HG03095 (cell line): ENCODE data around the gene TOPBP1.

Experiments used
- ATAC-seq: cut with Tn5 transposase; IDR thresholded peaks from one replicate; pipeline ENCODE4 v1.9.1; 2021; ENCODE audit warnings: moderate library complexity; ENCODE audit not compliant: unreplicated experiment

Gene TOPBP1

GRCh38 chr3:133611534-133611933, 50.2 kb downstream of the TOPBP1 start:
- ATAC-seq: no peak

- no peak for ATAC-seq
Observed at GRCh38 chr3:133610031-133610430, 51.7 kb downstream of the TOPBP1 start.

- no peak for ATAC-seq
Observed at GRCh38 chr3:133608388-133608787, 53.4 kb downstream of the TOPBP1 start.

- no peak for ATAC-seq
Observed at GRCh38 chr3:133607816-133608215, 53.9 kb downstream of the TOPBP1 start.

GRCh38 chr3:133606902-133607301, 54.8 kb downstream of the TOPBP1 start:
- no peak for ATAC-seq

GRCh38 chr3:133606342-133606741, 55.4 kb downstream of the TOPBP1 start:
- ATAC-seq: no peak

GRCh38 chr3:133600572-133601081, 61.1 kb downstream of the TOPBP1 start:
- ATAC-seq: no peak

- no peak for ATAC-seq
Observed at GRCh38 chr3:133599280-133599679, 62.5 kb downstream of the TOPBP1 start.

- no peak for ATAC-seq
Observed at GRCh38 chr3:133598405-133598804, 63.3 kb downstream of the TOPBP1 start.

- ATAC-seq: no peak
Observed at GRCh38 chr3:133595341-133595740, 66.4 kb downstream of the TOPBP1 start.

GRCh38 chr3:133593243-133593642, 68.5 kb downstream of the TOPBP1 start:
- ATAC-seq: peak; percentile 16

GRCh38 chr3:133592843-133593242, 68.9 kb downstream of the TOPBP1 start:
- ATAC-seq: peak; percentile 49

- ATAC-seq: no peak
Observed at GRCh38 chr3:133591271-133591742, 70.4 kb downstream of the TOPBP1 start.

GRCh38 chr3:133589503-133589902, 72.2 kb downstream of the TOPBP1 start:
- no peak for ATAC-seq

GRCh38 chr3:133588784-133589465, 72.8 kb downstream of the TOPBP1 start:
- ATAC-seq: no peak

GRCh38 chr3:133588035-133588434, 73.7 kb downstream of the TOPBP1 start:
- no peak for ATAC-seq

GRCh38 chr3:133583396-133583795, 78.3 kb downstream of the TOPBP1 start:
- ATAC-seq: no peak

- no peak for ATAC-seq
Observed at GRCh38 chr3:133578548-133579191, 83.1 kb downstream of the TOPBP1 start.

- no peak for ATAC-seq
Observed at GRCh38 chr3:133576169-133576568, 85.6 kb downstream of the TOPBP1 start.

- no peak for ATAC-seq
Observed at GRCh38 chr3:133575086-133575485, 86.7 kb downstream of the TOPBP1 start.

GRCh38 chr3:133574260-133574881, 87.4 kb downstream of the TOPBP1 start:
- peak; percentile 26 for ATAC-seq
